Hematopoietic multipotent progenitor cell treated with erythropoietin and hydrocortisone succinate and interleukin-3 and kit ligand, for 17 days (in vitro differentiated cells): Measurements from ENCODE around the gene FATE1.

ENCODE experiments used
- DNase-seq: peaks from one replicate; pipeline ENCODE4 v3.0.0-alpha.2; 2015; ENCODE audit warnings: low spot score

The FATE1 gene

DNA sequence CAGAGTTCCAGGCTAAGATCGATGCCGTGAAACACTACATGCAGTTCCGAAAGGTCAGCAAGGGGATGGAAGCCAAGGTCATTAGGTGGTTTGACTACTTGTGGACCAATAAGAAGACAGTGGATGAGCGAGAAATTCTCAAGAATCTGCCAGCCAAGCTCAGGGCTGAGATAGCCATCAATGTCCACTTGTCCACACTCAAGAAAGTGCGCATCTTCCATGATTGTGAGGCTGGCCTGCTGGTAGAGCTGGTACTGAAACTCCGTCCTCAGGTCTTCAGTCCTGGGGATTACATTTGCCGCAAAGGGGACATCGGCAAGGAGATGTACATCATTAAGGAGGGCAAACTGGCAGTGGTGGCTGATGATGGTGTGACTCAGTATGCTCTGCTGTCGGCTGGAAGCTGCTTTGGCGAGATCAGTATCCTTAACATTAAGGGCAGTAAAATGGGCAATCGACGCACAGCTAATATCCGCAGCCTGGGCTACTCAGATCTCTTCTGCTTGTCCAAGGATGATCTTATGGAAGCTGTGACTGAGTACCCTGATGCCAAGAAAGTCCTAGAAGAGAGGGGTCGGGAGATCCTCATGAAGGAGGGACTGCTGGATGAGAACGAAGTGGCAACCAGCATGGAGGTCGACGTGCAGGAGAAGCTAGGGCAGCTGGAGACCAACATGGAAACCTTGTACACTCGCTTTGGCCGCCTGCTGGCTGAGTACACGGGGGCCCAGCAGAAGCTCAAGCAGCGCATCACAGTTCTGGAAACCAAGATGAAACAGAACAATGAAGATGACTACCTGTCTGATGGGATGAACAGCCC is 28.0 kb downstream of the FATE1 start:
- no peak for DNase-seq

- no peak for DNase-seq
Measured at GRCh38 chrX:151745651-151746050, 29.8 kb downstream of the FATE1 start.

DNA sequence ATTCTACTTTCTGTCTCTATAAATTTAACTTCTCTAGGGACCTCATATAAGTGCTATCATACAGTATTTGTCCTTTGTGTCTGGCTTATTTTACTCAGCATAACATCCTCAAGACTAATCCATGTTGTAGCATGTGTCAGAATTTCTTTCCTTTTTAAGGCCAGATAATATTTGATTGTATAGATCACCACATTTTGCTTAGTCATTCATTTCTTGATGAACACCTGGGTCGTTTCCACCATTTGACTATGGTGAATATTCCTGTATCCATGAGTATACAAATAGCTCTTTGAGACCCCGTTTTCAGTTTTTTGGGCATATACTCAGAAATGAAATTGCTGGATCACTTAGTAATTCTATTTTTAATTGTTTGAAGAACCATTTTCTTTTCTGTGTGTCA is 30.7 kb downstream of the FATE1 start:
- DNase-seq, result no peak

DNA sequence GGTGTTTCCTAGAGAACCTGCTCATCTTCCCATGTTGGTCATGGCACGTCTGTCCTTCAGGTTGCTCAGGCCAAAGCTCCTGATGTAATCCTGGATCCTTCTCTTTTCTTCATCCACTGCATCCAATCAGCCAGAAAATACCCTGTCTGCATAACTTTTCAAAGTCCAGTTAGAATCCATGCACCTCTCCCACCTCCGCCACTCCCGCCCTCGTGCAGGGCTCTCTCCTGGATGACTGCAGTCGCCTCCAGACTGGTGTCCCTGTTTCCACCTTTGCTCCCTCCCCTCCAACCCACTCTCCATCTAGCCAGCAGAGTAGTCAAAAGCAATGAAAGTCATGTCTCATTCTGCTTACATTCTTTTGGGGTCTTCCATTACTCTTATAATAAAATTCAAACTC is 34.7 kb downstream of the FATE1 start:
- no peak for DNase-seq

- no peak for DNase-seq
Measured at GRCh38 chrX:151752847-151753246, 37.0 kb downstream of the FATE1 start.

- DNase-seq, result no peak
Measured at GRCh38 chrX:151753313-151754046, 37.6 kb downstream of the FATE1 start.

- no peak for DNase-seq
Measured at GRCh38 chrX:151754047-151754429, 38.2 kb downstream of the FATE1 start.

DNA sequence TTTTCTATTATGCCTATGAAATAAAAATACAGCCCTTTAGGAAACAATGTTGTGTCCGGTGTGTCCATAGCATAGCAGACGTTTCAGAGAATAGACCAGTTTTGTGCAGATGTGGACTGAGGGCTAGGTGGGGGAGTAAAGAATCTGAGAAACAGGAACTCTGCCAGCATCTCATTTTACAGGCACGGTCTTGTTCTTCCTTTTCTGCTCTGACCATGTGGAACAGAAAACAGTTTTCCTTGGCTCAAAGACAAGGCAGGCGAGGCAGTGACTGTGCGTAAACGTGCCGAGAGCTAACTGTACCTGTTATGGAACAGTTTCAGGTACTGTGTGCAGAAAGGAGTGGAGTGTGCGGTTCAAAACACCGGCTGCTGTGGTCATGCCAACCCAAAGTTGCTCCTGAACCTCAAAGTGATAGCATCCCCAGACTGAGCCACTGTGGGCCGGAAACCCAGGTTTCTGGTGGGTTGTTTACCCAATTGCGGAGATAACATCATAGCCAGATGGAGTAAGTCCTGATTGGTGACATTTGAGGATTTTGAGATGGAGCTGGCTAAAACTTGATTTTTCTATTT is 38.9 kb downstream of the FATE1 start:
- DNase-seq, result no peak

DNA sequence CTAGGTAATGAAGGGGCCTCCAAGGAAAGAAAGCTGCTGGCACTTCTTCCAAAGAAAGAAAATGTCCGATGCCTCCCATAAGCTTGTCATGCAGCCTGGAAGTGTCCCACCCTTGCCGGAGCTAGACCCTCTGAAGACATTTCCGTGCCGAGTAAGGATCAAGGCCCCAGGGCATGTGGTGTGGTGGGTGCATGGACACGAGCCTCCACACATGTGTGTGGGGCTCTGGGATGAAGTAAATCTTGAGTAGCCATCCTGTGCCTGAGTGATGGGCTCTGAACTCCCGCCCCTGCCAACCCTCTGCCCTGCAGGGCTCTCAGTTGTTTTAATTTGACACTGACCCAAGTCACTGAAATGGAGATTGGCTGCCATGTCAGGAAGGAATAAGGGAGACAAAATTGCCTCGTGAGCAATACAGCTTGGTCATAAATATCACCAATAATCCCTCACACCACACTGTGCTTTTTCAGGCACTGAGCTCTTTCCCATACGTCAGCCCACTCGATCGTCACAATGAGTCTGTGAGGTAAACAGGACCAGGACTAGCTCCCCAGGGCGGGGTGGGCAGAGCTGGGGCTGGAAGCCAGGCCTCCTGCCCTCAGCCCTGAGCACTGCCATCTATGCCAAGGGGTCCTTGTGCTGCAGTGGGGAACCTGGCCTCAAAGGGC is 43.3 kb downstream of the FATE1 start:
- no peak for DNase-seq

DNA sequence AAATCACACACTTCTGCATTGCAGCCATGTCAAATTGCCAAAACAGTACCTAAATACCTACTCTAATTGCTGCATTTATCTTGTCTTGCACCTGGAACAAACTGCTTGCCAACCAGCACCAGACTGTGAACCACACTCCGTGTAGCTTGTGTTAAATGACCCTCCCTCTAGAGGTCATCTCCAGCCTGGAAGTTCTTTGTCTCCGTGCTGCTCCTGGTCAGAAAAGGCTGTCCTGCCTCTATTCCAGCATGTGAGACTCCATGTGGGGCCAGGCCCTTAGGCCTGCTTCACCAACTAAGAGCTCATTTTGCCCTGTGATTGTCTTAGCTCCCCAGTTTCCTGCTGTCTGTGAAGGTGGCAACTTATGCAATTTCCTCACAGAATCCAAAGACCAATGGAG is 47.0 kb downstream of the FATE1 start:
- no peak for DNase-seq

DNA sequence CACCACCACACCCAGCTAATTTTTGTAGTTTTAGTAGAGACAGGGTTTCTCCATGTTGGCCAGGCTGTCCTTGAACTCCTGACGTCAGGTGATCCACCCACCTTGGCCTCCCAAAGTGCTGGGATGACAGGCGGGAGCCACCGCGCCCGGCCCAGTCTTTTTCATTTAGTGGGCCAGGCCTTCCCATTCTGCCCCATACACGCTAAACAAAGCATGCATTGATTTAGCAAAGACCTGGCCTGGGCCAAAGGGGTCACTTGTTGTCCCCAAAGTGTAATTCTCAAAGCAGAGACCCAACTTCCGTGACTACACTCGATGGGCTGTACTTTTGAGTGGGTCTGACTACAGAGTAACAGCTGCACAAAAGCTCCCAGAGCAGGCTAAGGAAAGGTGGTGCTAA is 47.9 kb downstream of the FATE1 start:
- DNase-seq, result no peak

- DNase-seq, result no peak
Measured at GRCh38 chrX:151765026-151765425, 49.2 kb downstream of the FATE1 start.

DNA sequence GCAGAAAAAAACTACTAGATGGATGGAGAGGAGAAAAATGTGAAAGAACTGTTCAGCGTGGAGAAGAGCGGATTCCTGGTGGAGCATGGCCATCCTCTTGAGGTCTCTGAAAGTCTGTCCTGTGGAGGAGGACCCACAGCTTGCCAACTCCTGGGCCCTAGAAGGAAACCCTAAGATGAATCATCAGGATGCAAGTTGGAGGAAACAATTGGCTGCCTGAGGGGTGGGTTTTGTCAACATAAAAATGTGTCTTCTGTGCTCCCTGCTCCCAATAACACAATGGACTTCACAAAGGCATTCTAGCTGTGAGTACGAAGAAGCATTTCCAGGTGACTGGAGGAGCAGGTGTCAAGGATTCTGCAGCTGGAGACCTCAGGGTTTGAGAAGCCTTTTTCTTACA is 55.9 kb downstream of the FATE1 start:
- no peak for DNase-seq
